Mammary epithelial cell (primary cell): ENCODE measurements around the gene CYFIP2.

Source experiments
- EZH2 ChIP-seq: IDR thresholded peaks from 2 replicates; pipeline ENCODE4 v1.6.1; 2012; ENCODE audit warnings: low read length, inconsistent platforms, borderline replicate concordance
- TF ChIP-seq, protein P1 (sequence below), 2 donors: IDR thresholded peaks in 1 of 2; conservative IDR thresholded peaks in 1 of 2; 2 replicates each; pipeline ENCODE4 v1.5.1; 2011 to 2012; ENCODE audit warnings: inconsistent platforms in 2 of 2, low read length in 2 of 2, mild to moderate bottlenecking in 2 of 2, control low read depth in 1 of 2, low read depth in 1 of 2; ENCODE audit not compliant: insufficient read depth in 1 of 2; ENCODE audit errors: extremely low read depth in 1 of 2

DNA sequence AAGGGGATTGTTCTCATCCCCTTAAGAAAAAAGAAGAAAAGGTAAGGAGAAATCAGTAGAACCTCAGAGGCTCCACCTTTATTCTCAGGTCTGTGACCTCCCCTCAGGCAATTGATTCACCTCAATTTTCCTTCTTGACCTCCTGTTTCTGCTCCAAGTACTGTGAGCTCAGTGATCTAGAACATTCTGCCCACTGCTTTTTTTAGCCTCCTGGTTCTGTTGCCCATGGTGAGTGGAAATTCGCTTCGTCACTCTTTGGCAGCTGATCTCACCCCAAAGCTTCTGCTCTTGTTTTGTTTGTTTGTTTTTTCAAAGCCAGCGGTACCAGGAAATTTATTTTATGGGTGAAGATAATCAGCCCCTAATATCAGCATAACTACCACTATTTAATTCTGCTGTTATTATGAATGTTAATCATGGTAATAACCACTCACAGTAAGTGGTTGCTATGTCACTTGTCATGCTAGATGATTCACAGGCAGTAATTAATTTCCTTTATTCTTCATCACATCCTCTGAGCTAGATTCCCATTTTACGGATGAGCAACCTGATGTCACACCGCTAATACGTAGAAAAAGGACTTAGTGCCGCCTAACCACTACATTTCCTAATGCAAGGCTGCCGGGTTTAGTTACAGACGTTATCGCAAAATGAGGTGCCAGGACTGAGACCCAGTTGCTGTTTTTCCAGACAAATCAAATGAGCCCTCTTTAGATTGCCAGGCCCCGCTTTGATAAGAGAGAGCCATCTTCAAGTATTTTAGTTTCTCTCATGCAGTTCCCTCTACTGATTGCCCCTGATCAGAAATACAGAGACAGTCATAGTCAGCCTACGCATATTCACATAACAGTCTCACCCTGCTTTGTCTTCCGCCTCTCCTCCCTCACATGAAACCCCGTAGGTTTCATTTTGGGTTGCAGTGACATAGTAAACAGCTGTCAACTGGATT is 78.2 kb downstream of the CYFIP2 start:
- TF ChIP-seq, protein P1, sequence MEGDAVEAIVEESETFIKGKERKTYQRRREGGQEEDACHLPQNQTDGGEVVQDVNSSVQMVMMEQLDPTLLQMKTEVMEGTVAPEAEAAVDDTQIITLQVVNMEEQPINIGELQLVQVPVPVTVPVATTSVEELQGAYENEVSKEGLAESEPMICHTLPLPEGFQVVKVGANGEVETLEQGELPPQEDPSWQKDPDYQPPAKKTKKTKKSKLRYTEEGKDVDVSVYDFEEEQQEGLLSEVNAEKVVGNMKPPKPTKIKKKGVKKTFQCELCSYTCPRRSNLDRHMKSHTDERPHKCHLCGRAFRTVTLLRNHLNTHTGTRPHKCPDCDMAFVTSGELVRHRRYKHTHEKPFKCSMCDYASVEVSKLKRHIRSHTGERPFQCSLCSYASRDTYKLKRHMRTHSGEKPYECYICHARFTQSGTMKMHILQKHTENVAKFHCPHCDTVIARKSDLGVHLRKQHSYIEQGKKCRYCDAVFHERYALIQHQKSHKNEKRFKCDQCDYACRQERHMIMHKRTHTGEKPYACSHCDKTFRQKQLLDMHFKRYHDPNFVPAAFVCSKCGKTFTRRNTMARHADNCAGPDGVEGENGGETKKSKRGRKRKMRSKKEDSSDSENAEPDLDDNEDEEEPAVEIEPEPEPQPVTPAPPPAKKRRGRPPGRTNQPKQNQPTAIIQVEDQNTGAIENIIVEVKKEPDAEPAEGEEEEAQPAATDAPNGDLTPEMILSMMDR (conservative IDR thresholded peaks at IDR 0.05 in 1 of 2, IDR thresholded peaks at IDR 0.05 in 1 of 2; ENCODE audit: extremely low read depth in 1 of 2, insufficient read depth in 1 of 2, low read depth in 1 of 2, low read length in 2 of 2): no peak
- no peak for TF ChIP-seq EZH2
